Prostate gland (tissue), 2 donors: ENCODE measurements around the gene L3MBTL4.

Experiments used
- CTCF ChIP-seq, 4 experiments: fragments of 200-600 bp in 2 of 4; fragments of 450-650 bp in 2 of 4; sonication (generic) in 2 of 4; IDR thresholded peaks; 1 replicate in 3 of 4; 2 replicates in 1 of 4; pipeline ENCODE4 v1.5.1; 2016 to 2019; ENCODE audit warnings: antibody characterized with exemption in 4 of 4, mild to moderate bottlenecking in 2 of 4, moderate library complexity in 2 of 4
- POLR2A ChIP-seq: fragments of 450-650 bp; IDR thresholded peaks from one replicate; pipeline ENCODE4 v1.6.1; 2016; ENCODE audit warnings: antibody characterized with exemption, mild to moderate bottlenecking
- POLR2AphosphoS5 ChIP-seq: sonication (generic); formaldehyde crosslinking; IDR thresholded peaks from one replicate; pipeline ENCODE4 v1.6.1; 2017; ENCODE audit warnings: antibody characterized with exemption

- TF ChIP-seq CTCF (IDR thresholded peaks at IDR 0.05) (no peak), POLR2AphosphoS5 (no peak), POLR2A (no peak)
Observed at GRCh38 chr18:6266212-6266611, 148.5 kb downstream of the L3MBTL4 start.
